ENCODE data around the gene RGS12. TPM values are rescaled to one million over a fixed set of nuclear protein-coding genes. Genes with fewer than 3 reads are reported as not detected.

The RGS12 gene
- polyA plus RNA-seq, 1 of the 3 experiments (the other 2 are of a cell fraction): 18.4 TPM

GRCh38 chr4:3311489-3312171, 18.8 kb downstream of the RGS12 start:
- DNase-seq: no peak
- Histone ChIP-seq H3K4me3 (ENCODE audit: low read depth in 2 of 2, low read length in 1 of 2) (no peak overlapping the region), H4K20me1 (ENCODE audit: insufficient read depth) (peaks cover 54% of the 10 kb centered on the region), H3K9me3 (no peaks in the 10 kb centered on the region), H3K79me2 (ENCODE audit: insufficient read depth) (peaks cover 77% of the 10 kb centered on the region), H3K9ac (no peak overlapping the region), H2AFZ (ENCODE audit: low read depth) (no peak overlapping the region), H3K4me2 (no peak overlapping the region), H3K27me3 (ENCODE audit: insufficient read depth) (no peaks in the 10 kb centered on the region), H3K4me1 (ENCODE audit: control insufficient read depth in 1 of 2, insufficient read depth in 2 of 2, low read depth in 1 of 2, low read length in 1 of 2) (peaks cover 0 to 16% of the 10 kb centered on the region in 2 experiments; a peak in 1 of 4 replicates), H3K27ac (ENCODE audit: low read depth in 2 of 2, low read length in 1 of 2) (no peak overlapping the region), H3K36me3 (replicated peaks in 1 of 2; ENCODE audit: control insufficient read depth in 1 of 2, insufficient read depth in 2 of 2, low read length in 1 of 2) (peaks cover 0 to 10% of the 10 kb centered on the region in 2 experiments), H3K9me2 (no peaks in the 10 kb centered on the region), H3F3A (replicated peaks; ENCODE audit: insufficient read depth) (no peaks in the 10 kb centered on the region)
- TF ChIP-seq USF2 (IDR thresholded peaks at IDR 0.05; ENCODE audit: borderline replicate concordance, low read depth, low read length) (no peak), MAX (IDR thresholded peaks at IDR 0.05; ENCODE audit: low read depth) (no peak), RAD21 (IDR thresholded peaks at IDR 0.05; ENCODE audit: low read length) (no peak), RFX5 (IDR thresholded peaks at IDR 0.05; ENCODE audit: low read length) (no peak), GABPA (IDR thresholded peaks at IDR 0.05; ENCODE audit: low read depth) (no peak), REST (IDR thresholded peaks at IDR 0.05; ENCODE audit: low read depth, low read length) (no peak), SIN3A (IDR thresholded peaks at IDR 0.05; ENCODE audit: borderline replicate concordance, low read depth, low read length) (no peak), USF1 (IDR thresholded peaks at IDR 0.05; ENCODE audit: borderline replicate concordance, low read depth) (no peak), NFIC (IDR thresholded peaks at IDR 0.05; ENCODE audit: borderline replicate concordance) (no peak), GATA2 (CRISPR knock-in tag; IDR thresholded peaks at IDR 0.05) (no peak)
- ChIA-PET POLR2A (no interaction called here), CTCF (interaction anchor here (0.6 to 0.9 kb wide), 3 partner anchors 9 to 76 kb away, joined by 3 read pairs; no protein-coding TSS in a partner anchor)
- WGBS (ENCODE audit: low lambda C conversion rate): 94% methylated on average over 12 of the region's 13 CpGs

Data from SK-N-SH (cell line).